GM12891 (cell line): Measurements from ENCODE around the gene TARS2.

Experiments used
- POLR2A ChIP-seq: IDR thresholded peaks from 2 replicates; pipeline ENCODE4 v1.6.1; 2011; ENCODE audit warnings: low read depth, low read length, control low read depth
- POLR2AphosphoS5 ChIP-seq: IDR thresholded peaks from 2 replicates; pipeline ENCODE4 v1.6.1; 2011; ENCODE audit warnings: low read depth, low read length, control low read depth
- POU2F2 ChIP-seq: IDR thresholded peaks from 2 replicates; pipeline ENCODE4 v1.6.1; 2011; ENCODE audit warnings: low read depth, mild to moderate bottlenecking, control low read depth, low read length, moderate library complexity
- SPI1 ChIP-seq: IDR thresholded peaks from 2 replicates; pipeline ENCODE4 v1.6.1; 2011; ENCODE audit warnings: low read depth, low read length, control low read depth
- TAF1 ChIP-seq: IDR thresholded peaks from 2 replicates; pipeline ENCODE4 v1.6.1; 2011; ENCODE audit warnings: low read depth, low read length, control low read depth

GRCh38 chr1:150514913-150515327 lies 27.7 kb downstream of the TARS2 start:
- no peak for TF ChIP-seq TAF1
- no peak for TF ChIP-seq POLR2A
- no peak for TF ChIP-seq POLR2AphosphoS5
- TF ChIP-seq POU2F2 = no peak
- no peak for TF ChIP-seq SPI1
